Activated T-cell treated with anti-CD3 and anti-CD28 coated beads, Interleukin-2, amount 50 U/mL, for 24 hours (primary cell): ENCODE measurements around the gene OR56A1.
"Not testable (repeated sequence)": the region's sequence is repeated elsewhere in the genome, so short reads cannot be mapped to it uniquely, and the experiment has no call there.

Experiments used
- DNase-seq: peaks from one replicate; pipeline ENCODE4 v3.0.0-alpha.2; 2020
- H3K27ac Mint-ChIP-seq: 2 replicates; pipeline ENCODE4 v1.8.0; 2020; ENCODE audit warnings: mild to moderate bottlenecking, mixed read lengths
- H3K27me3 Mint-ChIP-seq: 2 replicates; pipeline ENCODE4 v1.8.0; 2020; ENCODE audit warnings: mixed read lengths
- H3K36me3 Mint-ChIP-seq: 2 replicates; pipeline ENCODE4 v1.8.0; 2020; ENCODE audit warnings: low read depth, mixed read lengths
- H3K4me1 Mint-ChIP-seq: 2 replicates; pipeline ENCODE4 v1.8.0; 2020; ENCODE audit warnings: low read depth, mixed read lengths
- H3K4me3 Mint-ChIP-seq: 2 replicates; pipeline ENCODE4 v1.8.0; 2020; ENCODE audit warnings: mild to moderate bottlenecking, moderate library complexity, mixed read lengths
- H3K9me3 Mint-ChIP-seq: 2 replicates; pipeline ENCODE4 v1.8.0; 2020; ENCODE audit warnings: mixed read lengths

OR56A1 gene

GRCh38 chr11:6030708-6031405, at the start of gene OR56A1:
OR56A1 (minus strand) TSS chr11:6030758; CDS start chr11:6027692, 3,066 bp downstream.
- H3K4me3 Mint-ChIP-seq = no peak within 1 kb of the TSS
- H3K4me1 Mint-ChIP-seq = no peaks in the 10 kb centered on the region

GRCh38 chr11:6079463-6079862, 48.9 kb upstream of the OR56A1 start:
- Mint-ChIP-seq H3K27me3 (peaks cover 16% of the 10 kb centered on the region), H3K9me3 (peaks cover 12% of the 10 kb centered on the region), H3K27ac (no peak overlapping the region)

More at GRCh38 chr11:6030708-6031405, at the start of gene OR56A1:
- H3K27ac Mint-ChIP-seq = no peak within 1 kb of the TSS
- no peak for DNase-seq
- H3K27me3 Mint-ChIP-seq = peaks cover 15% of the 10 kb centered on the region
- H3K9me3 Mint-ChIP-seq = no peaks in the 10 kb centered on the region
- no peaks in the 10 kb centered on the region for H3K36me3 Mint-ChIP-seq

GRCh38 chr11:6077723-6078122, 47.2 kb upstream of the OR56A1 start:
- peaks cover 24% of the 10 kb centered on the region for H3K27me3 Mint-ChIP-seq
- no peak overlapping the region for H3K27ac Mint-ChIP-seq
- H3K4me3 Mint-ChIP-seq = no peak overlapping the region
- peaks cover 12% of the 10 kb centered on the region for H3K9me3 Mint-ChIP-seq
- H3K36me3 Mint-ChIP-seq = no peaks in the 10 kb centered on the region
- no peaks in the 10 kb centered on the region for H3K4me1 Mint-ChIP-seq
- no peak for DNase-seq

More at GRCh38 chr11:6079463-6079862, 48.9 kb upstream of the OR56A1 start:
- Mint-ChIP-seq H3K4me1 (no peaks in the 10 kb centered on the region), H3K36me3 (no peaks in the 10 kb centered on the region), H3K4me3 (no peak overlapping the region)
- no peak for DNase-seq

GRCh38 chr11:6076443-6076842, 45.9 kb upstream of the OR56A1 start:
- H3K36me3 Mint-ChIP-seq, DNase-seq, H3K4me1 Mint-ChIP-seq, H3K27ac Mint-ChIP-seq, H3K4me3 Mint-ChIP-seq: not testable (repeated sequence)
- H3K27me3 Mint-ChIP-seq = peaks cover 24% of the 10 kb centered on the region
- peaks cover 12% of the 10 kb centered on the region for H3K9me3 Mint-ChIP-seq

- no peak for DNase-seq
- H3K27me3 Mint-ChIP-seq = no peaks in the 10 kb centered on the region
- no peaks in the 10 kb centered on the region for H3K36me3 Mint-ChIP-seq
These were observed 36.9 kb upstream of the OR56A1 start for GRCh38 chr11:6067502-6067901.

GRCh38 chr11:6062691-6063358, 32.3 kb upstream of the OR56A1 start:
- no peaks in the 10 kb centered on the region for H3K36me3 Mint-ChIP-seq
- no peak overlapping the region for H3K27ac Mint-ChIP-seq
- H3K4me1 Mint-ChIP-seq = no peaks in the 10 kb centered on the region
- no peak overlapping the region for H3K4me3 Mint-ChIP-seq
- DNase-seq = no peak
- peaks cover 12% of the 10 kb centered on the region for H3K27me3 Mint-ChIP-seq
- no peaks in the 10 kb centered on the region for H3K9me3 Mint-ChIP-seq

More at GRCh38 chr11:6067502-6067901, 36.9 kb upstream of the OR56A1 start:
- Mint-ChIP-seq H3K27ac (no peak overlapping the region), H3K9me3 (no peaks in the 10 kb centered on the region), H3K4me3 (no peak overlapping the region), H3K4me1 (no peaks in the 10 kb centered on the region)

GRCh38 chr11:6061475-6061874, 30.9 kb upstream of the OR56A1 start:
- Mint-ChIP-seq H3K4me1 (no peaks in the 10 kb centered on the region), H3K36me3 (no peaks in the 10 kb centered on the region), H3K27me3 (peaks cover 14% of the 10 kb centered on the region), H3K4me3 (no peak overlapping the region), H3K9me3 (no peaks in the 10 kb centered on the region), H3K27ac (no peak overlapping the region)
- no peak for DNase-seq

- DNase-seq = no peak
- Mint-ChIP-seq H3K36me3 (no peaks in the 10 kb centered on the region), H3K27ac (no peak overlapping the region), H3K9me3 (no peaks in the 10 kb centered on the region), H3K4me1 (no peaks in the 10 kb centered on the region), H3K4me3 (no peak overlapping the region), H3K27me3 (peaks cover 34% of the 10 kb centered on the region)
These were observed 26.9 kb upstream of the OR56A1 start for GRCh38 chr11:6057452-6057851.

- H3K36me3 Mint-ChIP-seq = no peaks in the 10 kb centered on the region
- H3K27me3 Mint-ChIP-seq = peaks cover 38% of the 10 kb centered on the region
- no peaks in the 10 kb centered on the region for H3K9me3 Mint-ChIP-seq
- no peaks in the 10 kb centered on the region for H3K4me1 Mint-ChIP-seq
- DNase-seq = no peak
- H3K4me3 Mint-ChIP-seq = no peak overlapping the region
- H3K27ac Mint-ChIP-seq = no peak overlapping the region
These were observed 25.0 kb upstream of the OR56A1 start for GRCh38 chr11:6055569-6055968.

- H3K36me3 Mint-ChIP-seq = no peaks in the 10 kb centered on the region
- no peak overlapping the region for H3K27ac Mint-ChIP-seq
- peaks cover 42% of the 10 kb centered on the region for H3K27me3 Mint-ChIP-seq
- no peak for DNase-seq
- H3K4me1 Mint-ChIP-seq = no peaks in the 10 kb centered on the region
- no peaks in the 10 kb centered on the region for H3K9me3 Mint-ChIP-seq
- no peak overlapping the region for H3K4me3 Mint-ChIP-seq
These were observed 21.8 kb upstream of the OR56A1 start for GRCh38 chr11:6052374-6052773.

- no peaks in the 10 kb centered on the region for H3K9me3 Mint-ChIP-seq
These were observed 10.3 kb upstream of the OR56A1 start for GRCh38 chr11:6040874-6041273.

GRCh38 chr11:6027501-6027900, 3.1 kb downstream of the OR56A1 start:
- no peak overlapping the region for H3K4me3 Mint-ChIP-seq
- no peak for DNase-seq
- H3K9me3 Mint-ChIP-seq = no peaks in the 10 kb centered on the region
- H3K27ac Mint-ChIP-seq = no peak overlapping the region
- H3K27me3 Mint-ChIP-seq = peaks cover 19% of the 10 kb centered on the region
- H3K36me3 Mint-ChIP-seq = no peaks in the 10 kb centered on the region
- H3K4me1 Mint-ChIP-seq = no peaks in the 10 kb centered on the region

More at GRCh38 chr11:6040874-6041273, 10.3 kb upstream of the OR56A1 start:
- no peak for DNase-seq
- Mint-ChIP-seq H3K4me1 (no peaks in the 10 kb centered on the region), H3K36me3 (no peaks in the 10 kb centered on the region), H3K27ac (no peak overlapping the region), H3K4me3 (no peak overlapping the region), H3K27me3 (peaks cover 23% of the 10 kb centered on the region)

- no peak for DNase-seq
- Mint-ChIP-seq H3K9me3 (no peaks in the 10 kb centered on the region), H3K36me3 (no peaks in the 10 kb centered on the region), H3K27ac (no peak overlapping the region), H3K4me3 (no peak overlapping the region), H3K27me3 (peaks cover 26% of the 10 kb centered on the region), H3K4me1 (no peaks in the 10 kb centered on the region)
These were observed 5.5 kb downstream of the OR56A1 start for GRCh38 chr11:6025056-6025455.

- no peaks in the 10 kb centered on the region for H3K36me3 Mint-ChIP-seq
- no peaks in the 10 kb centered on the region for H3K4me1 Mint-ChIP-seq
- no peak overlapping the region for H3K4me3 Mint-ChIP-seq
- no peak for DNase-seq
- H3K27me3 Mint-ChIP-seq = peaks cover 34% of the 10 kb centered on the region
- no peaks in the 10 kb centered on the region for H3K9me3 Mint-ChIP-seq
- no peak overlapping the region for H3K27ac Mint-ChIP-seq
These were observed 7.6 kb downstream of the OR56A1 start for GRCh38 chr11:6022956-6023355.

- H3K4me1 Mint-ChIP-seq = no peaks in the 10 kb centered on the region
- no peak for DNase-seq
- H3K27ac Mint-ChIP-seq = no peak overlapping the region
- no peak overlapping the region for H3K4me3 Mint-ChIP-seq
- peaks cover 9% of the 10 kb centered on the region for H3K9me3 Mint-ChIP-seq
- H3K36me3 Mint-ChIP-seq = no peaks in the 10 kb centered on the region
- peaks cover 35% of the 10 kb centered on the region for H3K27me3 Mint-ChIP-seq
These were observed 17.5 kb downstream of the OR56A1 start for GRCh38 chr11:6013042-6013441.
